CD4-positive, alpha-beta T cell treated with Interleukin-21 for 1 hour (primary cell): ENCODE results near the gene NHP2.

Experiments
- DNase-seq: peaks from one replicate; pipeline ENCODE4 v3.0.0-alpha.2; 2020

The NHP2 gene

DNA sequence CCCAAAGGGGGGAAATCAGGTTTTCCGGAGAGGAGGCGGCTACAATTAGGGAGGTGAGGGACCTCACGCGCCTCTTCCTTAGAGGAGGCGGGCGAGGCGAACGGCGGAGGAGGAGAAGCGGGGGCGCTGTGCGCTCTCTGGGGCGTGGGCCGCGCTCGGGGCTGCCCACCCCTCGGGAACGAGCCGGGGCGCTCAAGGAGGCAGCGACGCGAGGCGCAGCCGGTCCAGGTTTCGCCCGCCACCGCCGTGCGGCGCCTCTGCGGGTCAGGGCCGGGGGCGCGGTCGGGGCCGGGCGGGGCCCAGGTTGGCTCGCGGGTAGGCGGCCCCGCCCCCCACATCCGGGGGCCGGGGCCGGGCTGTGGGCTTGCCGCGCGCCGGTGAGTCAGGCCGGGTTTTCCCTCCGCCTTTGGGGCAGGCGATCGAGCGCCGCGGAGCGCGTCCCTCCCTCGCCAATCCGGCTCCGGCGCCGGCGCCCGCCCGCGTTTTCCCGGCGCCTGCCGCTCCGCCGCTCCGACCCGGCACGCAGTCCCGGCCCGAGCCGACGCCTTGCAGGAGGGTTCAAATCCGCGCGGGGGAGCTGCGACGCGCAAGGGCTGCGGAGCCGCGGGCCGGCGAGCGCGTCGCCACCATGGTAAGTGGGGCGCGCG is 40.4 kb downstream of the NHP2 start, which contains the start of gene N4BP3:
Gene N4BP3, plus strand, starts transcription at position 392 of the 647 bp plus-strand sequence. CDS start 6,052 bp downstream, outside the sequence.
- peak; percentile 83 for DNase-seq

DNA sequence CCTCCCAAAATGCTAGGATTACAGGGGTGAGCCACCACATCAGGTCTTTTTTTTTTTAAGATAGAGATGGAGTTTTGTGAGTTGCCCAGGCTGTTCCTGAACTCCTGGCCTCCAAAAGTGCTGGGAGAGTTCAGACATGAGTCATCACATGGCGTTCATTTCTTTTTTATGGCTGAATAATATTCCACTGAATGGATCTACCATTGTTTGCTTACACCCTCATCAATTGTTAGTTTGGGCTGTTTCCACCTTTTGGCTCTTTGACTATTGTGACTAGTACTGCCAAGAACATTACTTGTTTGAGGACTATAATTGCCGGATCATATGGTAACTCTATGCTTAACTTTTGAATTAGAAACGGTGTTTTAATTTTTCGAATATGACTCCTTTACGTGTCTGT is 41.1 kb downstream of the NHP2 start:
- DNase-seq: no peak

DNA sequence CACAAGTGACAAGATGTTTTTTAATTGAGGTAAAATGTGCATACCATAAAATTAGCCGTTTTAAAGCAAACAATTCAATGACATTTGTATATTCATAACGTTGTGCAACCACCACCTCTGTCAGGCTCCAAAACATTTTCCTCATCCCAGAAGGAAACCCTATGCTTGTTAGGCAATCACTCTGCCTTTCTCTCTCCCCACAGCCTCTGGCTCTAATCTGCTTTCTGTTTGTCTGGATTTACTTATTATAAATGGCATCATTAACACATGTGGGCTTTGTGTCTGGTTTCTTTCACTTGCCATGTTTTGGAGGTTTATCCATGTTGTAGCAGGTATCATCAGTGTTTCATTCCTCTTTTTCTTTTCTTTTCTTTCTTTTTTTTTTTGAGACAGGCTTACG is 41.8 kb downstream of the NHP2 start:
- DNase-seq: no peak

GRCh38 chr5:178110511-178110910 is 43.2 kb downstream of the NHP2 start:
- no peak for DNase-seq

DNA sequence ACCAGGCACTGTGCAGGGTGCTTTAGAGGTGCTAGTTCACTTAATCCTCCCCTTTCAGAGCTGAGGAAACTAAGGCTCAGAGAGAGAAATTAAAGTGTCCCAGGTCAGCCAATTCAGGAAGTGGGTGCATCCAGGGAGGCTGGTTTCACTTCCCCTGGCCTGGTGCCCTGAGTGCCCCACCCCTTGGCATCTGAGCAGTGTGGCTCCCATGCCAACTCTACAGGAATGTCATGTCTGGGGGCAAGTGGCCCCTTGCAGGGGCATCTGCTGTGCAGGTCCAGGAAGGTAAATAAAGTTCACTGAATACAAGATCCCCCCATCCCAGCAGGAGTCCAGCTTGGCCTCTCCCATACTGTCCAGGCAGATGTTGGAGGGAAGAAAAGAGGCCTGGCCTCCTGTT is 44.7 kb downstream of the NHP2 start:
- DNase-seq: no peak

- DNase-seq: no peak
Measured at GRCh38 chr5:178108446-178108845, 45.2 kb downstream of the NHP2 start.

GRCh38 chr5:178107756-178108310 is 45.9 kb downstream of the NHP2 start:
- no peak for DNase-seq

DNA sequence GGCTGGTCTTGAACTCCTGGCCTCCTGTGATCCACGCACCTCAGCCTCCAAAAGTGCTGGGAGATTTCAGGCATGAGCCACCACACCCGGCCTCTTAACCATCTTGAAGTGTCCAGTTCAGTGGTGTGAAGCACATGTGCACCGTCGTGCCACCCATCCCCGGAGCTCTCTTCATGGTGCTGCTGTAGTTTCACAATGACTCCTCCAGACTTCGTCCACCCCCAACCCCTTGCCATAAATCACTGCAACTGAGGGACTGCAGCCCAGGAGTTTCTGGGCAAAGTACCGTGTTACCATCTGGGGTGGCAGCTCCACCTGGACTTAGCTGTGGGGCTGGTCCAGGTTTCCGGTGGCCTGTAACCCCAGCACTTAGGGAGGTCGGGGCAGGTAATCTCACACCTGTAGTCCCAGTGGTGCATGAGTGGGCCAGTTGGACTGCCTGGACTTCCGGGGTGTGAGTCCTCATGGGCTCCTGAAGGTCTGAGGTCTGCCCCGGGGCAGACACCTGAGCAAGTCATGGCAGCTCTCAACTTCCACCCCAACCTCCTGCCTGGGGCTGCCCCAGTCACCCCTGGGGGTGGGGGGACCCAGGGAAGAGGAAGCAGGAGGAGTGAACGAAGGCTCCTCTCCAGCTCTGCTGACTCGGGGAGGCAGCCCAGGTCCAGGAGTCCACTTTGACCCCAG is 47.0 kb downstream of the NHP2 start:
- DNase-seq: no peak

DNA sequence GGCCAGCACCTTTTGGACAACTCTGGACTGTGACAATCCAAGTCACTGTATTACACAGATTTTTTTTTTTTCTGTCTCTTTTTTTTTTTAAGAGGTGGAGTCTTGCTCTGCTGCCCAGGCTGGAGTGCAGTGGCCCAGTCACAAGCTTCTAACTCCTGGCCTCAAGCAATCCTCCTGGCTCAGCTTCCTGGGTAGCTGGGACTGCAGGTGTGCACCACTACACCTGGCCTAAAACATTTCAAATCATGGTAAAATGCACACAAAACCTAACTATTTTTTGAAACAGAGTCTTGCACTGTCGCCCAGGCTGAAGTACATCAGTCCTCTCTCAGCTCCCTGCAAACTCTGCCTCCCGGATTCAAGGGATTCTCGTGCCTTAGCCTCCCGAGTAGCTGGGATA is 47.6 kb downstream of the NHP2 start:
- DNase-seq: no peak

DNA sequence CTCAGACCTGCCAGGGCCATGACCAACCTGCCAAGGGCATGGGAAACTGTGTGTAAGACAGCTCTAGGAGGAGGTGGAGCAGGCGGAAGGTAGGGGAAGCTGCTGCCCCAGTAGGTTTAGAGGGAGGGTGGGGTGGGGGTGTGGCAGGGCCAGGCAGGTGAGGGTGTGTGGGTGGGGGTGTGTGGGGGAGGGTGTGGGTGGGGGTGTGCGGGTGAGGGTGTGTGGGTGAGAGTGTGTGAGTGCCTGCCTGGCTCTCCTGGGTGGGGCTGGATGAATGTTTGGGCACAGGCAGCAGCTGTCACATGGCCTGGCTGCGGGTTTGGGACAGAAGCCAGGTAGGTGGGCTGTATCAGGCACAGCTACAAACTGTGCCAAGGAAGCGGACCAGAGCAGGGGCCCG is 49.2 kb downstream of the NHP2 start:
- no peak for DNase-seq

DNA sequence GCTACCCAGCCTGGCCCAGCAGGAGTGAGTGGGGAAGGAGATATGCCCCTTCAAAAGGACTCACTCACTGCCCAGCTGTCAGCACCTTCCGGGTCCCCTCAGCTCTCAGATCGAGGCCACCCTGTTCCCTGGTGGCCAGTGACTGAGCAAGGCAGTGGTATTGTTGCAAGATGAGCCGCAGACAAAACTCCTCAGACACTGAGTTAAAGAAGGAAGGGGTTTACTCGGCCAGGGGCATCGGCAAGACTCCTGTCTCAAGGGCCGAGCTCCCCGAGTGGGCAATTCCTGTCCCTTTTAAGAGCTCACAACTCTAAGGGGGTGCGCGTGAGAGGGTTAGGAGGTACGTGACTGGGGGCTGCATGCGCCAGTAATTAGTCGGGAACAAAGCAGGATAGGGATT is 50.1 kb downstream of the NHP2 start:
- DNase-seq: no peak
